Measurements from ENCODE around the gene HSBP1L1.

GRCh38 chr18:79930020-79930642 is 34.3 kb upstream of the HSBP1L1 start:
- no peak for TF ChIP-seq CTCF (IDR thresholded peaks at IDR 0.05)
- TF ChIP-seq EP300 (IDR thresholded peaks at IDR 0.05): no peak
